Smooth muscle cell of the brain vasculature (primary cell): ENCODE data around the gene VIL1.

Source experiments
- DNase-seq: peaks from one replicate; pipeline ENCODE4 v3.0.0-alpha.2; 2012; ENCODE audit warnings: low read depth, low spot score

The VIL1 gene

GRCh38 chr2:218406209-218406948 is 12.5 kb upstream of the VIL1 start:
- peak; percentile 79 for DNase-seq

- DNase-seq: peak; percentile 46
These were observed 11.8 kb upstream of the VIL1 start for GRCh38 chr2:218406949-218407618.

- no peak for DNase-seq
These were observed 11.2 kb upstream of the VIL1 start for GRCh38 chr2:218407717-218408116.

- no peak for DNase-seq
These were observed 604 bp upstream of the VIL1 start for GRCh38 chr2:218418321-218418716.

- DNase-seq: no peak
These were observed 800 bp downstream of the VIL1 start for GRCh38 chr2:218419630-218420216.

GRCh38 chr2:218421027-218421426 is 2.1 kb downstream of the VIL1 start:
- DNase-seq: no peak

GRCh38 chr2:218422403-218423086 is 3.6 kb downstream of the VIL1 start:
- no peak for DNase-seq

- no peak for DNase-seq
These were observed 4.7 kb downstream of the VIL1 start for GRCh38 chr2:218423584-218423983.

GRCh38 chr2:218425531-218425930 is 6.6 kb downstream of the VIL1 start:
- DNase-seq: no peak

GRCh38 chr2:218427741-218428140 is 8.8 kb downstream of the VIL1 start:
- DNase-seq: no peak

GRCh38 chr2:218428846-218429558 is 10.1 kb downstream of the VIL1 start:
- no peak for DNase-seq

GRCh38 chr2:218429911-218430692 is 11.2 kb downstream of the VIL1 start:
- DNase-seq: no peak

- DNase-seq: no peak
These were observed 11.8 kb downstream of the VIL1 start for GRCh38 chr2:218430721-218431120.

GRCh38 chr2:218431878-218432277 is 13.0 kb downstream of the VIL1 start:
- no peak for DNase-seq

GRCh38 chr2:218432676-218433365 is 13.9 kb downstream of the VIL1 start:
- no peak for DNase-seq

GRCh38 chr2:218434456-218434855 is 15.5 kb downstream of the VIL1 start:
- DNase-seq: no peak

- DNase-seq: no peak
These were observed 16.4 kb downstream of the VIL1 start for GRCh38 chr2:218435003-218435982.

- DNase-seq: no peak
These were observed 18.1 kb downstream of the VIL1 start for GRCh38 chr2:218436992-218437391.

- no peak for DNase-seq
These were observed 19.0 kb downstream of the VIL1 start for GRCh38 chr2:218437969-218438368.
